BE2C (cell line): ENCODE data around the gene EBP.

Experiments used
- DNase-seq: peaks from one replicate; pipeline ENCODE4 v3.0.0-alpha.2; 2020
- H3K27me3 ChIP-seq: fragments of 250-450 bp; sonication (Bioruptor Pico); 2 replicates; pipeline ENCODE4 v1.5.1; 2020; ENCODE audit warnings: mild to moderate bottlenecking
- H3K36me3 ChIP-seq: fragments of 250-450 bp; sonication (Bioruptor Pico); 2 replicates; pipeline ENCODE4 v1.5.1; 2020; ENCODE audit warnings: mild to moderate bottlenecking
- H3K4me1 ChIP-seq: fragments of 250-450 bp; sonication (Bioruptor Pico); 2 replicates; pipeline ENCODE4 v1.5.1; 2020
- H3K4me3 ChIP-seq: 2 replicates; pipeline ENCODE4 v1.5.1; 2011; ENCODE audit warnings: low read depth, low read length
- H3K9me3 ChIP-seq: fragments of 250-450 bp; sonication (Bioruptor Pico); 2 replicates; pipeline ENCODE4 v1.5.1; 2020
- TF ChIP-seq, protein P1 (sequence below): IDR thresholded peaks from 2 replicates; pipeline ENCODE4 v1.5.1; 2012; ENCODE audit warnings: mild to moderate bottlenecking, low read depth, low read length

The EBP gene

DNA sequence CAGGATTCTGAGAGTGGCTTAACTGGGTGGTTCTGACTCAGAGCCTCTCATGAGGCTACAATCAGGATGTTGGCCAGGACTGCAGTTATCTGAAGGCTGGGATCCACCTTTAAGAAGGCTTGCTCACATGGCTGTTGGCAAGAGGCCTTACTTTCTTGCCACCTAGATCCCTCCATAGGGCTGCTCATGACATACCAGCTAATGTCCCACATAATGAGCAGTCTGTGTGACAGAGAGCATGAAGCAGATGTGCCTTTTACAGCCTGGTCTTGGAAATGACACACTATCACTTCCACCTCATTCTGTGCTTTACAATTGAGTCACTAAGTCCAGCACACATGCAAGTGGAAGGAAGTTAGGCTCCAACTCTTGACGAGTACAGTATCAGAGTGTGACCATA, 48.4 kb downstream of the EBP start:
- TF ChIP-seq, protein P1, sequence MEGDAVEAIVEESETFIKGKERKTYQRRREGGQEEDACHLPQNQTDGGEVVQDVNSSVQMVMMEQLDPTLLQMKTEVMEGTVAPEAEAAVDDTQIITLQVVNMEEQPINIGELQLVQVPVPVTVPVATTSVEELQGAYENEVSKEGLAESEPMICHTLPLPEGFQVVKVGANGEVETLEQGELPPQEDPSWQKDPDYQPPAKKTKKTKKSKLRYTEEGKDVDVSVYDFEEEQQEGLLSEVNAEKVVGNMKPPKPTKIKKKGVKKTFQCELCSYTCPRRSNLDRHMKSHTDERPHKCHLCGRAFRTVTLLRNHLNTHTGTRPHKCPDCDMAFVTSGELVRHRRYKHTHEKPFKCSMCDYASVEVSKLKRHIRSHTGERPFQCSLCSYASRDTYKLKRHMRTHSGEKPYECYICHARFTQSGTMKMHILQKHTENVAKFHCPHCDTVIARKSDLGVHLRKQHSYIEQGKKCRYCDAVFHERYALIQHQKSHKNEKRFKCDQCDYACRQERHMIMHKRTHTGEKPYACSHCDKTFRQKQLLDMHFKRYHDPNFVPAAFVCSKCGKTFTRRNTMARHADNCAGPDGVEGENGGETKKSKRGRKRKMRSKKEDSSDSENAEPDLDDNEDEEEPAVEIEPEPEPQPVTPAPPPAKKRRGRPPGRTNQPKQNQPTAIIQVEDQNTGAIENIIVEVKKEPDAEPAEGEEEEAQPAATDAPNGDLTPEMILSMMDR, result no peak
- Histone ChIP-seq H3K9me3 (no peaks in the 10 kb centered on the region), H3K4me1 (no peaks in the 10 kb centered on the region), H3K36me3 (peaks cover 5% of the 10 kb centered on the region), H3K4me3 (no peak overlapping the region), H3K27me3 (no peaks in the 10 kb centered on the region)
- DNase-seq, result no peak

DNA sequence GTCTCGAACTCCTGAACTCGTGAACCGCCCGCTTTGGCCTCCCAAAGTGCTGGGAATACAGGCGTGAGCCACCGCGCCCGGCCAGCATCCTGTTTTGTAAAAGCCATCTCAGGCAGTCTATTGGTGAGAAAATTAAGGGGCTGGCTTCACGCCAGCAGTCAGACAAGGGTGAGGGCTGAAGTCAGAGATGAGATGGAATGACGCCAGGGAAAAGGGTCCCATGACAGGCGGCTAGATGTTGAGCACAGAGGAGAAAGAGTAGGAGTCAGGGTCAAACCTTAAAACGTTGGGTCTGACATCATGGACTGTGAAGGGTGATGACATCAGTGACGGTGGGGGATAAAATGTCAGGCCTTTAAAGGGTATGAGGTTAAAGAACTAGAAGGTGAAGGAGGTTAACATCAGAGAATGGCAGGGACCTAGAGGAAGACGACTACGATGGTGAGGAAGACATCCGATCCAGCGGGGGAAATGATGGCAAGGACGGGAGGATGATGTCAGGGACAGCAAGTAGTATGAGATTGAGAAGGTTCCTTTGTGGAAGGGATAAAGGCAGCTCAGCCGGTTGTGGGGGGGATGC, 52.2 kb downstream of the EBP start:
- TF ChIP-seq, protein P1, result no peak
- DNase-seq, result peak; percentile 56
- H3K27me3 ChIP-seq, result no peaks in the 10 kb centered on the region
- no peaks in the 10 kb centered on the region for H3K9me3 ChIP-seq
- H3K4me3 ChIP-seq, result peak overlapping the region; percentile 97
- no peaks in the 10 kb centered on the region; the same call in 1 of the 2 replicates for H3K4me1 ChIP-seq
- peaks cover 43% of the 10 kb centered on the region for H3K36me3 ChIP-seq

DNA sequence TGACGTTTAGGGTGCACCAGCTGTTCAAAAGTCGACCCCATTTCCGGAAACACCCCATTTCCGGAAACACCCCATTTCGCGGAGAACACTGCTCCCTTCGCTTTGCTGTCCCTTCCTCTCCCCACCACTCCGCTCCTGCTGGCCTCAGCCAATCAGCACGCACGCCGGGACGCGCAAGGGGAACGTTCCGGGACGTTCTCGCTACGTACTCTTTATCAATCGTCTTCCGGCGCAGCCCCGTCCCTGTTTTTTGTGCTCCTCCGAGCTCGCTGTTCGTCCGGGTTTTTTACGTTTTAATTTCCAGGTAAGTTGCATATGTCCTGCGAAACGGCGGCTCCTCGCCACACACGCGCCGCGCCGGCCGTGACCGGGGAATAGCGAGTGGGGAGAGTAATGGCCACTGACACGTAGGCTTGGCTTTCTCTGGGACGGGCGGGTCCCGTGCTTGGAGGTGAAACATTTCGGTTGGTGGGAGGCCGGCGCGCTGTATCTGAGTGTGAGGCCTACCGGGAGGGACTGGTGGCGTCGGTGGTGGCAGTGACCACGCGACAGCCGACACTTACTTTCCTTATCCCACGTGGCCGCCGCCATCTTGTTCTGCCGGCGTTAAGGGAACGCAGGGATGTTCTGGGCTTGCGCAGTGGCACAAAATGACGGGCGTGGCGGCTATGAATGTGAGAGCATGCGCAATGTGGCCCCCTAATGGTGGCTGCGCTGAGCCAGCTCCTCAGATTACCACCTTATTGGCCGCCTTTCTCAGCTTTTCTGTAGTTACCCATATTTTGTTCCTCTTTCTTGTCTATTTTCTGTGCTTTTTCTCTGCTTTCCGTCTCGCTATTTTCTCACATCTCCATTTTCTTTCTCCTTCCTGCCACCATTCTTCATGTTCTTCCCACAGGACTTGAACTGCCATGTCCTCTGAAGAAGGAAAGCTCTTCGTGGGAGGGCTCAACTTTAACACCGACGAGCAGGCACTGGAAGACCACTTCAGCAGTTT, 53.0 kb downstream of the EBP start, which contains the start of gene RBM3:
Gene RBM3, plus strand, starts transcription at position 215 of the 997 bp plus-strand sequence. Its CDS starts 697 bp downstream, at position 912.
- no peaks in the 10 kb centered on the region for H3K9me3 ChIP-seq
- H3K4me3 ChIP-seq, result peak within 1 kb of the TSS; percentile 97
- H3K27me3 ChIP-seq, result no peaks in the 10 kb centered on the region
- TF ChIP-seq, protein P1, result peak; percentile 44
- no peaks in the 10 kb centered on the region; the same call in 1 of the 2 replicates for H3K4me1 ChIP-seq
- peak; percentile 90 for DNase-seq
- peaks cover 51% of the 10 kb centered on the region for H3K36me3 ChIP-seq

DNA sequence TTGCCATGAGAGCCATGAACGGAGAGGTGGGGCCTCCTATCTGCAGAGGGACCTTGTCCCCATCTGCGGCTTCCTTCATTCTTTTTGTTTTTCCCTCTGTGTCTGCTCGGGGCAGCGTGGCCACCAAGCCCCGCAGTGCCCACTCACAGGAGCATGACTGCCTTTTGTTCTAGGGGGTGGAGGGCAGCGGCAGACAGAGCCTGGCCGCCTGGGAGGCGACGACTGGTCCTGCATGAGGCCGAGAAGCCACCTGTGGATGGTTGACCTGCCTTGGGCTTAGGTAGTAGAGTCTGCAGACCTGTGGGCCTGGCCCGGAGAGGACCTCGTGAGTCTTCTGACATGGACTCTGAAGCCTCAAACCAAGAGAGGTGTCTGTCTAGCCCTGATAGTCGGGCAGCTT, 54.0 kb downstream of the EBP start:
- H3K27me3 ChIP-seq, result no peaks in the 10 kb centered on the region
- peaks cover 52% of the 10 kb centered on the region for H3K36me3 ChIP-seq
- H3K4me1 ChIP-seq, result no peaks in the 10 kb centered on the region; the same call in 1 of the 2 replicates
- H3K4me3 ChIP-seq, result peak overlapping the region; percentile 97
- no peaks in the 10 kb centered on the region for H3K9me3 ChIP-seq
- DNase-seq, result no peak
- TF ChIP-seq, protein P1, result no peak

DNA sequence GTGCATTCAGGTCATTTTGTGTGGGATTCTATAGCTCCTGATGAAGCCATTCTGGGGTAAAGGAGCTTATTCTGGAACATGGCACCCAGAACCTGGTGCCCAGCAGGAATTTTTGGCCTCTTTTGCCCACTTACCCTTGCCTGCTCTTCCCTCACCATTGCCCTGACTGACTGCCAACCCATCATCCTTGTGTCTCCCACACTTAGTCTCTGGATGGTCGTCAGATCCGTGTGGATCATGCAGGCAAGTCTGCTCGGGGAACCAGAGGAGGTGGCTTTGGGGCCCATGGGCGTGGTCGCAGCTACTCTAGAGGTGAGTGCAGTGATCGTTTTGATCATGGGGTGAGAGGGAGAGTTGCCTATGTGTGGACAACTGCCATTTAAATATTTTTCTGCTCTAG, 54.5 kb downstream of the EBP start:
- Histone ChIP-seq H3K4me3 (peak overlapping the region; percentile 97), H3K4me1 (no peaks in the 10 kb centered on the region; the same call in 1 of the 2 replicates), H3K36me3 (peaks cover 52% of the 10 kb centered on the region), H3K9me3 (no peaks in the 10 kb centered on the region), H3K27me3 (no peaks in the 10 kb centered on the region)
- no peak for DNase-seq
- TF ChIP-seq, protein P1, result no peak
